Measurements from ENCODE around the gene SLC26A8. TPM values are rescaled to one million over a fixed set of nuclear protein-coding genes. Genes with fewer than 3 reads are reported as not detected.
A peak's percentile ranks its signal among the peaks of the same experiment; 100 is the strongest.

Gene SLC26A8
- total and polyA plus RNA-seq, 2 of the 13 experiments (the other 11 are each of a cell fraction or from before 2014, with no cell fraction given) = 0.46 TPM; not detected in 1

GRCh38 chr6:36019167-36019566 lies 5.3 kb downstream of the SLC26A8 start:
- no peak overlapping the region for H2AFZ ChIP-seq (ENCODE audit: low read length)
- H3K36me3 ChIP-seq (replicated peaks in 1 of 2; ENCODE audit: control insufficient read depth in 1 of 2, insufficient read depth in 2 of 2, low read length in 2 of 2) = no peaks in the 10 kb centered on the region
- POLR2A ChIA-PET = no interaction called here
- no peaks in the 10 kb centered on the region for H3K79me2 ChIP-seq (ENCODE audit: insufficient read depth, low read length)
- in situ Hi-C loops (cut with HindIII; ENCODE audit: extremely low pct_ligation_motif_present, low pct_unique_long_range_greater_than_20kb) (no loop called here), intact Hi-C loops (cut with micrococcal nuclease; ENCODE audit: unreplicated experiment) (no loop called here)
- DNase-seq (ENCODE audit: low spot score) (no peak), FAIRE-seq (no peak), ATAC-seq (no peak)
- H3K9me3 ChIP-seq (ENCODE audit: low read length) = no peaks in the 10 kb centered on the region
- H3K27ac ChIP-seq (ENCODE audit: extremely low read length, insufficient read depth, low read length) = no peak overlapping the region
- H3K4me1 ChIP-seq (ENCODE audit: insufficient read depth, low read length) = peaks cover 20% of the 10 kb centered on the region
- WGBS (ENCODE audit: low lambda C conversion rate) = 58% methylated on average over 11 of the region's 11 CpGs
- BruUV-seq (replicated peaks) = no TSS peak
- H3K4me3 ChIP-seq (replicated peaks in 1 of 3; ENCODE audit: insufficient read depth in 1 of 3, low read depth in 2 of 3, low read length in 3 of 3) = no peak overlapping the region
- TF ChIP-seq CEBPB (IDR thresholded peaks at IDR 0.05; ENCODE audit: borderline replicate concordance, low read depth, low read length) (peak; percentile 10; the same call in 1 of the 2 replicates), NFIB (CRISPR knock-in tag; IDR thresholded peaks at IDR 0.05; ENCODE audit: borderline replicate concordance) (no peak)
- no peak overlapping the region for H3K9ac ChIP-seq (ENCODE audit: insufficient read depth, low read depth, low read length)
- H3K27me3 ChIP-seq (ENCODE audit: control insufficient read depth in 1 of 2, insufficient read depth in 2 of 2, low read length in 2 of 2) = no peaks in the 10 kb centered on the region
- no peaks in the 10 kb centered on the region for H4K20me1 ChIP-seq (ENCODE audit: insufficient read depth, low read length)
- CTCF ChIA-PET (ENCODE audit: low intra/inter-chr PET ratio, low total read pairs) = no interaction called here
- H3K4me2 ChIP-seq (ENCODE audit: low read depth, low read length) = no peak overlapping the region

DNA sequence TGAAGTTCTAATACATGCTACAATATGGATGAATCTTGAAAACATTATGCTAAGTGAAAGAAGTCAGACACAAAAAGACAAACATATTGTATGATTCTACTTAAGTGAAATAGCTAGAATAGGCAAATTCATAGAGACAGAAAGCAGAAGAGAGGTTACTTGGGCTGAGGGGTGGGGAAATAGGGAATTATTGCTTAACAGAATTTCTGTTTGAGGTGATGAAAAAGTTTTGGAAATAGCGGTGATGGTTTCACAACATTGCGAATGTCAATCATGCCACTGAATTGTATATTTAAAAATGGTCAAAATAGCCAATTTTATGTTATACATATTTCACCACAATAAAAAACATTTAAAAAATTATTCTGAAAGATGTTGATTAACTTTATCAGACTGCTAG lies 6.1 kb downstream of the SLC26A8 start:
- Histone ChIP-seq H2AFZ (ENCODE audit: low read length) (no peak overlapping the region), H4K20me1 (ENCODE audit: insufficient read depth, low read length) (no peaks in the 10 kb centered on the region), H3K36me3 (replicated peaks in 1 of 2; ENCODE audit: control insufficient read depth in 1 of 2, insufficient read depth in 2 of 2, low read length in 2 of 2) (no peaks in the 10 kb centered on the region), H3K4me3 (replicated peaks in 1 of 3; ENCODE audit: insufficient read depth in 1 of 3, low read depth in 2 of 3, low read length in 3 of 3) (no peak overlapping the region), H3K4me1 (ENCODE audit: insufficient read depth, low read length) (peaks cover 23% of the 10 kb centered on the region), H3K79me2 (ENCODE audit: insufficient read depth, low read length) (no peaks in the 10 kb centered on the region), H3K4me2 (ENCODE audit: low read depth, low read length) (no peak overlapping the region), H3K27me3 (ENCODE audit: control insufficient read depth in 1 of 2, insufficient read depth in 2 of 2, low read length in 2 of 2) (no peaks in the 10 kb centered on the region), H3K9ac (ENCODE audit: insufficient read depth, low read depth, low read length) (no peak overlapping the region), H3K9me3 (ENCODE audit: low read length) (no peaks in the 10 kb centered on the region), H3K27ac (ENCODE audit: extremely low read length, insufficient read depth, low read length) (no peak overlapping the region)
- WGBS (ENCODE audit: low lambda C conversion rate) = 31% methylated on average over 2 of the region's 2 CpGs
- ATAC-seq (no peak), DNase-seq (ENCODE audit: low spot score) (no peak), FAIRE-seq (no peak)
- CTCF ChIA-PET (ENCODE audit: low intra/inter-chr PET ratio, low total read pairs) = no interaction called here
- in situ Hi-C loops (cut with HindIII; ENCODE audit: extremely low pct_ligation_motif_present, low pct_unique_long_range_greater_than_20kb) = no loop called here
- no TSS peak for BruUV-seq (replicated peaks)
- POLR2A ChIA-PET = no interaction called here
- TF ChIP-seq ZSCAN20 (CRISPR knock-in tag; IDR thresholded peaks at IDR 0.05; ENCODE audit: borderline replicate concordance) (no peak), CEBPB (IDR thresholded peaks at IDR 0.05; ENCODE audit: borderline replicate concordance, low read depth, low read length) (peak; percentile 21; the same call in 1 of the 2 replicates)
- intact Hi-C loops (cut with micrococcal nuclease; ENCODE audit: unreplicated experiment) = no loop called here
